PC-3 (cell line): ENCODE results near the gene NPB. TPM values are rescaled to one million over a fixed set of nuclear protein-coding genes. Genes with fewer than 3 reads are reported as not detected.

ENCODE experiments used
- ATAC-seq: fragments of 200-7000 bp; cut with Tn5 transposase; 2 replicates; pipeline ENCODE4 v1.9.1; 2020; ENCODE audit warnings: mild to moderate bottlenecking, moderate library complexity
- BruUV-seq: library from RNA; stranded (reverse); fragments of 400-500 nt; replicated peaks from 2 replicates; lab custom pipeline; 2021; lab: Mats Ljungman, UMichigan
- CTCF ChIA-PET: fragments of 300-600 bp; sonication (Branson Sonifier 250); formaldehyde crosslinking; loops from one replicate; lab custom pipeline; 2022; ENCODE audit warnings: antibody characterized with exemption; lab: Charles Lee
- POLR2A ChIA-PET: fragments of 300-600 bp; sonication (Branson Sonifier 250); formaldehyde crosslinking; loops from one replicate; lab custom pipeline; 2022; ENCODE audit warnings: antibody characterized with exemption; ENCODE audit not compliant: unreplicated experiment; lab: Charles Lee
- DNase-seq: peaks from one replicate; pipeline ENCODE4 v3.0.0-alpha.2; 2015
- H2AFZ ChIP-seq: fragments of 300-600 bp; sonication (generic); 2 replicates; pipeline ENCODE4 v1.6.0; 2016; ENCODE audit warnings: antibody characterized with exemption, low read length
- H3F3A ChIP-seq: fragments of 300-600 bp; sonication (generic); one replicate; pipeline ENCODE4 v1.6.0; 2017; ENCODE audit warnings: antibody characterized with exemption, low read length, control low read depth, mild to moderate bottlenecking; ENCODE audit not compliant: unreplicated experiment
- H3K27ac ChIP-seq: fragments of 300-600 bp; sonication (generic); 2 replicates; pipeline ENCODE4 v1.5.1; 2016; ENCODE audit warnings: mild to moderate bottlenecking, low read length
- H3K27me3 ChIP-seq: fragments of 300-600 bp; sonication (generic); 2 replicates; pipeline ENCODE4 v1.6.1; 2016; ENCODE audit warnings: low read length, mixed read lengths
- H3K36me3 ChIP-seq: fragments of 300-600 bp; sonication (generic); 2 replicates; pipeline ENCODE4 v1.6.1; 2016; ENCODE audit warnings: low read depth, mixed run types, low read length, mixed read lengths
- H3K4me1 ChIP-seq: fragments of 300-600 bp; sonication (generic); 2 replicates; pipeline ENCODE4 v1.5.1; 2016; ENCODE audit warnings: low read length; ENCODE audit not compliant: insufficient read depth
- H3K4me2 ChIP-seq: fragments of 300-600 bp; sonication (generic); 2 replicates; pipeline ENCODE4 v1.6.0; 2016; ENCODE audit warnings: low read length
- H3K4me3 ChIP-seq: fragments of 300-600 bp; sonication (generic); 2 replicates; pipeline ENCODE4 v1.5.1; 2016; ENCODE audit warnings: mild to moderate bottlenecking, low read length, mixed read lengths
- H3K79me2 ChIP-seq: fragments of 300-600 bp; sonication (generic); 2 replicates; pipeline ENCODE4 v1.6.1; 2017; ENCODE audit warnings: low read length, mixed read lengths
- H3K9ac ChIP-seq: fragments of 300-600 bp; sonication (generic); 2 replicates; pipeline ENCODE4 v1.6.0; 2016; ENCODE audit warnings: mild to moderate bottlenecking, low read length
- H3K9me2 ChIP-seq: fragments of 300-600 bp; sonication (generic); replicated peaks from 2 replicates; pipeline ENCODE4 v1.6.1; 2016; ENCODE audit warnings: mixed run types, low read length, mixed read lengths
- H3K9me3 ChIP-seq: fragments of 300-600 bp; sonication (generic); 2 replicates; pipeline ENCODE4 v1.6.1; 2016; ENCODE audit warnings: low read length, mixed read lengths
- H4K20me1 ChIP-seq: fragments of 300-600 bp; sonication (generic); 2 replicates; pipeline ENCODE4 v1.6.1; 2016; ENCODE audit warnings: low read length, mixed read lengths
- CTCF ChIP-seq: fragments of 300-600 bp; sonication (generic); conservative IDR thresholded peaks from 2 replicates; pipeline ENCODE4 v1.5.1; 2017; ENCODE audit warnings: antibody characterized with exemption, low read depth, mild to moderate bottlenecking, low read length
- EZH2 ChIP-seq: fragments of 300-600 bp; sonication (generic); IDR thresholded peaks from one replicate; pipeline ENCODE4 v1.6.1; 2017; ENCODE audit warnings: antibody characterized with exemption, mild to moderate bottlenecking, low read length; ENCODE audit not compliant: unreplicated experiment
- EZH2phosphoT487 ChIP-seq: fragments of 300-600 bp; sonication (generic); IDR thresholded peaks from 2 replicates; pipeline ENCODE4 v1.6.1; 2018; ENCODE audit warnings: mild to moderate bottlenecking, antibody characterized with exemption, low read length, borderline replicate concordance
- intact Hi-C: fragments of 100-400 bp; cut with micrococcal nuclease; formaldehyde crosslinking; loops from 2 replicates; pipeline ENCODE4 v1.9.0; 2023
- total RNA-seq: library from RNA; depleted of rRNA; stranded (reverse); fragments of >200 nt; gene quantifications from 2 replicates; pipeline ENCODE4 v1.2.3, GENCODE V29; 2014

Gene NPB
- total RNA-seq, 1 experiment from 2014 or later, result 0.07 TPM

GRCh38 chr17:81912441-81913309, 10.6 kb downstream of the NPB start:
- H3K4me2 ChIP-seq, result peak overlapping the region; percentile 70
- H3K36me3 ChIP-seq, result peaks cover 26% of the 10 kb centered on the region; the same call in 1 of the 2 replicates
- POLR2A ChIA-PET, result no interaction called here
- ATAC-seq (peak; percentile 61), DNase-seq (peak; percentile 90)
- TF ChIP-seq EZH2 (no peak), CTCF (peak; percentile 37; the same call in 1 of the 2 replicates), EZH2phosphoT487 (no peak)
- CTCF ChIA-PET, result interaction anchor here (0.5 to 1.0 kb wide), 3 partner anchors 11 to 33 kb away, joined by 3 to 4 read pairs (median 3); no protein-coding TSS in a partner anchor
- peaks cover 7% of the 10 kb centered on the region for H3F3A ChIP-seq
- peak overlapping the region; percentile 52 for H3K27ac ChIP-seq
- peaks cover 45% of the 10 kb centered on the region for H3K4me1 ChIP-seq
- BruUV-seq, result no TSS peak
- intact Hi-C loops, result no loop called here
- H3K9me2 ChIP-seq, result no peaks in the 10 kb centered on the region
- peaks cover 29% of the 10 kb centered on the region for H3K79me2 ChIP-seq
- H3K27me3 ChIP-seq, result no peaks in the 10 kb centered on the region
- H3K9ac ChIP-seq, result no peak overlapping the region
- no peaks in the 10 kb centered on the region for H3K9me3 ChIP-seq
- H3K4me3 ChIP-seq, result no peak overlapping the region; the same call in 1 of the 2 replicates
- H2AFZ ChIP-seq, result no peak overlapping the region
- 0 out of 2 replicates have a peak, but pooled peaks cover 18% of the 10 kb centered on the region for H4K20me1 ChIP-seq

GRCh38 chr17:81913394-81914102, 11.5 kb downstream of the NPB start:
- Histone ChIP-seq H4K20me1 (0 out of 2 replicates have a peak, but pooled peaks cover 18% of the 10 kb centered on the region), H3K36me3 (peaks cover 26% of the 10 kb centered on the region; the same call in 1 of the 2 replicates), H3K9ac (no peak overlapping the region), H3K9me3 (no peaks in the 10 kb centered on the region), H3K4me3 (no peak overlapping the region), H3K27me3 (no peaks in the 10 kb centered on the region), H3K4me1 (peaks cover 49% of the 10 kb centered on the region), H3K79me2 (peaks cover 34% of the 10 kb centered on the region), H3K4me2 (no peak overlapping the region), H3F3A (peaks cover 7% of the 10 kb centered on the region), H2AFZ (no peak overlapping the region), H3K27ac (peak overlapping the region; percentile 52), H3K9me2 (no peaks in the 10 kb centered on the region)
- intact Hi-C loops, result no loop called here
- POLR2A ChIA-PET, result no interaction called here
- TF ChIP-seq EZH2phosphoT487, result no peak
- TF ChIP-seq CTCF, result no peak
- no peak for TF ChIP-seq EZH2
- ATAC-seq (no peak), DNase-seq (no peak)
- BruUV-seq, result no TSS peak
- CTCF ChIA-PET, result no interaction called here
